NCI-H82 treated with DMSO at 0.1 percent for 48 hours (cell line): ENCODE data around the gene CAVIN4.

ENCODE experiments used
- DNase-seq: peaks from one replicate; lab custom pipeline; 2025; ENCODE audit not compliant: unreplicated experiment; lab: John Stamatoyannopoulos, UW

CAVIN4 gene

DNA sequence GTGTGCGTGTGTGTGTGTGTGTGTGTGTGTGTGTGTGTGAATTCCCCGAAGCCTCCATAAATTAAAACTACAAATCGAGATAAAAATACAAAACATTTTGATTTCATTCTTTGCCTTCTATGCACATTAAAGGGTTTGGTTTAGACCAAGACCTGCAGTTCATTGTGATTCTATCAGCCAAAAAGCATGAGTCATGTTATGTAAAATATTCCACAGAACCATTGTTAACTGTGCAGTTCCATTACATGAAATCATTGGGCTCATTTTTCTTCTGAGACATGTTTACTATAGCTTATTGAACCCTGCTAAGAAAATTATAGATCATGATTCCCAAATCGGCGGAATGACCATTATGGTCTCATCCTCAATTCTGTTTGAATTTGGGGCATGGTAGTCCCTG lies 11.7 kb downstream of the CAVIN4 start:
- no peak for DNase-seq

DNA sequence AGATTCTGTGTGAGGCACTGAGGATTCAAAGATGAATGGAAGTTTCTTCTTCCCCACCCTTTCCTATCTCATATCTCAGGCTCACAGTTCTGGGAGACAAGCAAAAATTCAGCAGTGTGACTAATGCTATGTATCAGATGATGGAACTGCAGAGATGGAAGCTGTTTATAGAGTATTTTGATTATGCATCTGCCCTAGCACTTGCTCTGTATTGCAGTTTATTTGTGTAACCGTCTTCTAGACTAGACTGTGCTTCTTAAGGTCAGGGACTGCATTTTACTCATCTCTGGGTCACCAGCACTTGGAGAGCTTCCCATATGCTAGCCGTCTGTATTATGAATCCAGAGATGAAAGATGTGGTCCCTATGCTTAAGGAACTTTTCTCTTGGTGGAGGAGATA lies 12.6 kb downstream of the CAVIN4 start:
- DNase-seq: no peak

DNA sequence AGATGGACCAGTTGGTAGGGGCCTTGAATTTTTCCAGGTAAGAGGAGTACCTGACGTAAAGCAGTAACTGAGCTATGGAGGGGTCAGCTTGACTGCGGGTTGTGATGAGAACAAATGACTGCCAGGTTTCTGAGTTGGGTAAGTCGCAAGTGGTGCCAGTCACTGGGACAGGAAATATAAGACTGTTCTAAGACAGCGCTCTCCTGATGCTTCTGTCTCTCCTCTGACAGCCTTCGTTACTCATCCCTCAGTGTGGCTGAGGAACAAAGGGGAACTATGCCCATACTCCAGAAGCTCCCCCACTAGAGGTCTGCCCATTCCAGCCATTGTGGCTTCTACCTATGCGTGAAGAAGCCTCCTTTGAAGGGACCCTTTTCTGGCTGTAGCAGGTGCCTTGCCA lies 13.3 kb downstream of the CAVIN4 start:
- DNase-seq: no peak

DNA sequence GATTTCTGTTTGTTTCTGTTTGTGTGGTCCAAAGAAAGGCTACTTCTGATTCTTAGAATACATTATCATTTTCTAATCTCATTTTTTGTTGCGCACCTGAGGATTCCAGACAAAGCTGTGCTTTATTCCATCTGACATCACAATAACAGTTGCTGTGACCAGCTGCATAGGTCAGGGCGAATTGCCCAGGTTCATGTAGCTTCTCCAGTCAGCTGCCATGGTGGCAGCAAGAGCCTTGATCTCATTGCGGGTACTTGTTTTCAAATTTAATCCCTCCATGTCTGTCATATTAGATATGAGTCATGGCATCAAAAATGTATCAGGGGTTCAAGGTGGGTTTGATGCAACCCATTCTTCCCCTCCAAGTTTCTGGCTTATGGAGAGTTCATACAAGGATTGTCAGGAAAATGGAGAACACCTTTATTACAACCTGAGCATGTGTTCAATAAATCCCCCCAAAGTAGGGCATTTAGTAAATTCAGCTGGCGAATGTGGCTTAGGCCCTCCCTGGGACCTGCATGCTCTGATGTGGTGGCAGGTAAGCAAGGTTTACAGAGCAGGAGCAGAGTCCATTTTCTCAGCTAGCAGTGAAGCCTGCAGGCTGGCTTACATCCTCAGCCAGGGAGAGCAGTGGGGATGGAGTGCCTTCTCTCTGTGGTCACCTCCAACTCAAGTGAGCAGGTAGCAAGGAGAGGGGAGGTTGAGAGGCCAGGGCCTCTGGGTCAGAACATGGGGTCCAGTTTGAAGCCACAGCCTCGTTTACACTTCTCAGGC lies 13.9 kb downstream of the CAVIN4 start:
- DNase-seq: no peak

DNA sequence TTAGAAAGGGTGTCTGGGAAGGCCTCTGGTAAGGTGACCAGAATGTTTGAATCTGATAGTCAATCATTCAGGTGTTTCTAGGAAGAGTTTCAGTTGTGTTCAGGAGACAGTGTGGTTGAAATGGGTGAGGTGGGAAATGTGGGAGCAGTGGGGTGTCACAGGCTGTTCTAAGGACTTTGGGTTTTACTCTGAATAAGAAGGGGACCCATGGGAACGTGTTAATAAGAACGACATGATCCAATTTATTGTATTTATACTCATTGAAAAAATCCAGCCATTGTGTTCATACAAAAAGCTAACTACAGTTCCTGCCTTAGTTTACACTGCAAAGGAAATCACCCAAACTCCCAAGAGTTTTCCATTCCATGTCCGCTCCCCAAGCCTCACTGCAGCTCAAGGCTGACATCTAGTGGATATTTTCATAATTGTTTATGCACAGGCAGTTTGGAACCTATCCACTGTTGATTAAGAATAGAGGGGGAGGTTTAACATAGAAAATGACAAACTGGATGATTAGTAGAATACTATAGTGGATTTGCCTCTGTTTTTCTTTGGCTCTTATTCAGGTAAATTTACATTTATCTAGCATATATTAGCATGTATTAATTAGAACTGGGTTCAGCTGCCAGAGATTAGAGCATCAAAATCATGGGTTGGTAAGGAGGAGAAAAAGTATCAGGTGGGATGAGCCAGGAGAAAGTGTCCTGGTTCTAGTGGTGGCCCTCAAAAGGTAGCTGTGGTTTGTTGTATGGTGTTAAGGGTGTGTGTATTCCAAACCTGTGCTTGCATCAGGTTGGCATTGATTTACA lies 17.7 kb downstream of the CAVIN4 start:
- DNase-seq: peak; percentile 10

DNA sequence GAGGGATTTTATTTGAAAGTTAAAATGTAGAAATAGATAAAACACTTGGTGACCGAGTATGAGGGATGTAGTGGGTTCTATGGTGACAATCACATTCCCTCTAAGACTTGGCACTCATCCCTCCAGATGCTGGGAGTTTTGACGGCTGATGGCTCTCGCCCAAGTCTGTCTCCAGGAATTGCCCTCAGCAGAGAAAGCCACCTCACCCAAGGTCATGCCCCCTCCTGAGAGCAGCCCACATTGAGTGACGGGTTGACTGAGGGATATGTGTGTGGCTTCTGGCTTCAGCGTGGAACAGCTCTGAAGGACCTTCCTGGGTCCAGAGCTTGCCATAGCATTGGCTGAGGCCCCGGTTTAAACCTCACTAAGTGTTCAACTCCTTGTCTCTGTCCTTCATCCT lies 19.4 kb downstream of the CAVIN4 start:
- DNase-seq: no peak

DNA sequence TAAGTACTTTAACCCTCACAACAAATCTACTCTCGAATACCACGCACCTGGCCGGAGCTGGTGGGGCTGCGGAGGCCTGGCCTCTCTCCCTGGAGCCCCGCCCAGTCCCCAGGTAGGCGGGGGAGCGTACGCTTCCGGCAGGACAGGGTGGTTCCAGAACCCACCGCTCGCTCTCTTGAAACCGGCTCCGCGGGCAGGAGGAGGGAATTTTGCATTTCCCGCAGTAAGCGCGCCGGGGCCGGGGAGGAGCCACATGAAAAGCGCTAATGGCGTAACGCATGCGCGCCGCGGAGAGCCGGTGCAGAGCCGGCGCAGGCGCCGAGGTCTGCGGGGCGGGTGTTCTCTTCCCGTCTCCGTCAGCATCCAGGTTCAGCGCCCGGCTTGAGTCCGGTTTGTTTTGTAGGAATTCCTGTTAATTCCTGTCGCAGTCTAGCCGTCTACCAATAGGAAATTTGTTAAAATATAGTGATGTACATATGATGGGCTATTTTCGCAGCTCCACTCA lies 20.8 kb downstream of the CAVIN4 start:
- DNase-seq: peak; percentile 42

DNA sequence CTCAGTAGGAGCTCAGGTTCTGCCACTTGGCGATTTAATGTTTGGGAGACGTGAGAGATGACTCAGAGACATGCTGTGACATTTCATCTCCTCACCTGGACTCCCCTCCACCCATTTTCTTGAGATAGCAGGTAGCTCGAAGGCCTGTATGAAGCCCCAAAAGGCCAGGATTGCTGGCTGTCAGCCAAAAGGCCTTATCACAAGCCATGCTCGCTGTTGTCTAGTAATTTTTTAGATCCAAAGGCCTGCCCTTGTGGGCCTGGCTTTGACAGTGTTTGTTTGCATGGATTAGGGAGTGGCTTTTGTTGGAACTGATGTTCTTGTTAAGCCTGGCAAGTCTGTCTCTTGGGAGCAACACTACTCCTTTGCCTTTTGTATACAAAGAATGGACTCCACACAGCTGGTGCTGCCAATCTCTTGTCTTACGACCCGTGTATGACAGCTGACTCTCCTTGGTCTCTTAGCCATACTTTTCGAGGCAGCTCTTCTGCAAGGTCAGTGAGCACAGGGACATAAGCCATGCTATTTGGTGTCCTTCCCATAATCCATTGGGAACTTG lies 22.7 kb downstream of the CAVIN4 start:
- DNase-seq: no peak

DNA sequence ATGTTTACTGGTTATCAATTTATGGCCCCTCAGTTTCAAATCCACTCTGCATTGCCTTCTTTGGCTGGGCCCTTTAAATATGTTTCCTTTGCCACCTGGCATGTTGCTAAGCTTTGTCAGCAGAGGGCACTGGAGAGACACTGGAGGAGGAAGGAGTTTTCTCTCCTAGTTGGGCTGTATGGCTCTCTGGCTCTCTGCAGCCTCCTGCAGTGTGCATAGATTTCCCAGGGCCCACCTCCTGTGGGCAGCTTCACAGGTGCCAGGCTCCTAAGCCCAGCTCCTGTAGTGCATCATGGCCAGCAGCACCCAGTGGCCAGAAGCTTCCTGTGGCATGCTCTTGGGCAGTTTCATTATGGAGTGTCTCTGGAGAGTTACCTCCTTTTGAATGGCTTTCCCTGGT lies 23.3 kb downstream of the CAVIN4 start:
- peak; percentile 57 for DNase-seq

DNA sequence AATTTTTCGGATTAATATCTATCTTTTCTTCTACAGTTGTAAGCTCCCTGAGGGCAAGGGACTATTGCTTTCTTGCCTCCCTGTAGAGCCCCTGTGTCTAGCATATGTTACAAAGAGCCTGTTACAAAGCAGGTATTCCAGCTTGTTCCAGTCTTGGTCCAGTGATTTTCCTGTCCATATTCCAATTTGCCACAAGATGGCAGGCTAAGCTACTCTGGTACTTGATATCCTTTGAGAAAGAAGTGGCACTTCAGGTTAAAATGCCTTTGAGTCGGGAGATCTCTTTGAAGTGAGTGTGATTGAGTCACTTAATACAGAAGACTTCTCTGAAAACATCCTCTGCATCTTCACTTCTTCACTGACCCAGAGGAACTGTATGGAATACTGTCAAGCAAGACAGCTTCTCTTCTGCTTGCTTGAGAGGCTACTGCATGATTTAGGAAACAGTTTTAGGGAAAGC lies 24.5 kb downstream of the CAVIN4 start:
- peak; percentile 39 for DNase-seq

DNA sequence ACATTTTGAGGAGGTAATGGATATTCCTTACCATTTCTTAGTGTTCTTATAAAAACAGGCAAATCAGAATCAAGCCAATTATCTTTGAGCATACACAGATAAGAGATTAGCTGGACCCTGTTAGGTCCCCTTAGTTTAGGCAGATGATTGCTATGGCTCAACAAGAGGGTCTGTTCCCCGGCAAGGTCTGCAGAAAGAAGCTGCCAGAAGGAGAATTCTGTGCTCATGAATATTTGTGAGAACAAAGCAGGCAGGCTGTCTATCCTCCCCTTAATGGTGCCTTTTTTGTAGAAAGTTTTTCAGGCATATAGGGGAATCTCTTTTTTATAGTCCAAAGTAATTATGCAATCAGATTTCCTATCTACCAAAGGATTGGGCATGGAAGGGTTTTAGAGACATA lies 27.5 kb downstream of the CAVIN4 start:
- no peak for DNase-seq

DNA sequence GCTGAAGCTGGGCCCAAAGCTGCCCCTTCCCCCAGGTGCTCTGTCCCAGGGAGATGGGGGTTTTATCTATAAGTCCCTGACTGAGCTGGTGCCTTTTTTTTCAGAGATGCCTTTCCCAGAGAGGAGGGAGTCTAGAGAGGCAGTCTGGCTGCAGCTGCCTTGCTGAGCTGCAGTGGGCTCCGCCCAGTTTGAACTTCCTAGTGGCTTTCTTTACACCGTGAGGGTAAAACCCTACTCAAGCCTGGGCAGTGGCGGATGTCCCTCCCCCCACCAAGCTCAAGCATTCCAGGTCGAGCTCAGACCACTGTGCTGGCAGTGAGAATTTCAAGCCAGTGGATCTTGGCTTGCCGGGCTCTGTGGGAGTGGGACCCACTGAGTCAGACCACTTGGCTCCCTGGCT lies 41.3 kb downstream of the CAVIN4 start:
- DNase-seq: no peak

DNA sequence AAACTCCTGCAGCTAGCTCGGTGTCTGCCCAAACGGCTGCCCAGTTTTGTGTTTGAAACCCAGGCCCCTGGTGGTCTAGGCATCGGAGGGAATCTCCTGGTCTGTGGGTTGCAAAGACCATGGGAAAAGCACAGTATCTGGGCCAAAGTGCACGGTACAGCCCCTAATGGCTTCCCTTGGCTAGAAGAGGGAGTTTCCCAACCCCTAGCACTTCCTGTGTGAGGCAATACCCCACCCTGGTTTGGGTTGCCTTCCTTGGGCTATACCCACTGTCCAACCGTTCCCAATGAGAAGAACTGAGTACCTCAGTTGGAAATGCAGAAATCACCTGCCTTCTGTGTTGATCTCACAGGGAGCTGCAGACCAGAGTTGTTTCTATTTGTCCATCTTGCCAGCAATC lies 41.8 kb downstream of the CAVIN4 start:
- DNase-seq: no peak

DNA sequence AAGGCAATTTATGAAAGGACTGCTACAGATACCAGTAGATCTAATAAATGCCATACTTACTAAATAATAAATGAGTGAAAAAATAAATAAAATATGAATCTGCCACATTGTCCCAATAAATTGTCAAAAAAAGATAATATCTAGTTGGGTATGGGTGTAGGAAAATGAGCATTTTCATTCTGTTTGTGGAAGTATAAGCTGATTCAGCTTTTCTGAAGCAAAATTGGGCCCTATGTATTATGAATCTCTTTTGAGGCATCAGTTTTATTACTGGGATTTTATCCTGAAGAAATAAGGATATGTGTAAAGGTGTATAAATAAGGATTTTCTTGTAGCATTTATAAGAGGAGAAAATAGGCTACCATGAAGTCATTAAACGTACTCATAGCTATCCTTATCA lies 46.1 kb downstream of the CAVIN4 start:
- DNase-seq: no peak

DNA sequence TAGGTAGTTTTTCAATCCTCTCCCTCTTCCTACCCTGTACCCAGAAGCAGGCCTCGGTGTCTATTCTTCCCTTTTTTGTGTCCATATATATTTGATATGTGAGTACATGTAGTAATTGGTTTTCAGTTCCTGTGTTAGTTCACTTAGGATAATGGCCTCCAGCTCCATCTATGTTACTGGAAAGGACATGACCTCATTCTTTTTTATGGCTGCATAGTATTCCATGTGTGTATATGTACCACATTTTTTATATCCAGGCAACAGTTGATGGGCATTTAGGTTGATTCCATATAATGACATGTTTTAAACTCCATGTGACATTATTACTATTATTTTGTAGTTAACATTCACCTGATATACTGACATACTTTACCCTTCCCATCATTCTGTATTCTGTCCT lies 49.1 kb downstream of the CAVIN4 start:
- DNase-seq: no peak

DNA sequence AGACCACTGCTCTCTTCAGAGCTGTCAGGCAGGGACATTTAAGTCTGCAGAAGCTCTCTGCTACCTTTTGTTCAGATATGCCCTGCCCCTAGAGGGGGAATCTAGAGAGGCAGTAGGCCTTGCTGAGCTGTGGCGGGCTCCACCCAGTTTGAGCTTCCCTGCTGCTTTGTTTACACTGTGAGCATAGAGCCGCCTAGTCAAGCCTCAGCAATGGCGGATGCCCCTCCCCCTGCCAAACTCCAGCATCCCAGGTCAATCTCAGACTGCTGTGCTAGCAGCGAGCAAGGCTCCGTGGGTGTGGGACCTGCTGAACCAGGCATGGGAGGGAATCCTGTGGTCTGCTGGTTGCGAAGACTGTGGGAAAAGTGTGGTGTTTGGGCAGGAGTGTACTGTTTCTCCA lies 59.9 kb downstream of the CAVIN4 start:
- DNase-seq: no peak
